Activated naive CD8-positive, alpha-beta T cell treated with anti-CD3 and anti-CD28 coated beads, Interleukin-2, amount 10 ng/mL, durations not matched to agents 7 days and 5 days (primary cell): ENCODE data around the gene DLG2. TPM values are rescaled to one million over a fixed set of nuclear protein-coding genes. Genes with fewer than 3 reads are reported as not detected.
"Not testable (repeated sequence)": the region's sequence is repeated elsewhere in the genome, so short reads cannot be mapped to it uniquely, and the experiment has no call there.

Source experiments
- ATAC-seq: fragments of 150-1000 bp; cut with Tn5 transposase; one replicate; pipeline ENCODE4 v1.10.0; 2021; ENCODE audit warnings: low read depth, moderate library complexity
- POLR2A ChIA-PET: fragments of 350-600 bp; sonication (Branson Sonifier 250); formaldehyde crosslinking; loops from one replicate; lab custom pipeline; 2021; ENCODE audit warnings: antibody characterized with exemption; lab: Charles Lee
- DNase-seq: peaks from one replicate; pipeline ENCODE4 v3.0.0; 2021
- H3K27ac Mint-ChIP-seq: one replicate; pipeline ENCODE4 v1.8.0; 2022; ENCODE audit warnings: mild to moderate bottlenecking, mixed read lengths
- H3K27me3 Mint-ChIP-seq: one replicate; pipeline ENCODE4 v1.8.0; 2022; ENCODE audit warnings: mild to moderate bottlenecking, moderate library complexity, mixed read lengths
- H3K36me3 Mint-ChIP-seq: one replicate; pipeline ENCODE4 v1.8.0; 2021; ENCODE audit warnings: mild to moderate bottlenecking, mixed read lengths
- H3K4me1 Mint-ChIP-seq: one replicate; pipeline ENCODE4 v1.8.0; 2021; ENCODE audit warnings: mixed read lengths
- H3K4me3 Mint-ChIP-seq: one replicate; pipeline ENCODE4 v1.8.0; 2022; ENCODE audit warnings: mild to moderate bottlenecking, moderate library complexity, mixed read lengths
- H3K9me3 Mint-ChIP-seq: one replicate; pipeline ENCODE4 v1.8.0; 2021; ENCODE audit warnings: mixed read lengths
- total RNA-seq, 2 experiments: library from RNA; stranded (reverse); gene quantifications; one replicate each; pipeline ENCODE4 v1.2.3, GENCODE V29; 2021

DLG2 gene
- total RNA-seq, 2 experiments from 2014 or later: 2.6 to 3.4 TPM

- H3K4me3 Mint-ChIP-seq: no peak overlapping the region
- peaks cover 3% of the 10 kb centered on the region for H3K27me3 Mint-ChIP-seq
- ATAC-seq: no peak
- no peaks in the 10 kb centered on the region for H3K4me1 Mint-ChIP-seq
- H3K36me3 Mint-ChIP-seq: no peaks in the 10 kb centered on the region
- H3K27ac Mint-ChIP-seq: no peak overlapping the region
- H3K9me3 Mint-ChIP-seq: no peaks in the 10 kb centered on the region
- no peak for DNase-seq
- POLR2A ChIA-PET: no interaction called here
Observed at GRCh38 chr11:83734120-83734519, 1893.0 kb downstream of the DLG2 start.

- POLR2A ChIA-PET, H3K36me3 Mint-ChIP-seq, DNase-seq, H3K4me1 Mint-ChIP-seq, H3K27ac Mint-ChIP-seq, H3K9me3 Mint-ChIP-seq, H3K4me3 Mint-ChIP-seq, ATAC-seq: not testable (repeated sequence)
- H3K27me3 Mint-ChIP-seq: peaks cover 12% of the 10 kb centered on the region
Observed at GRCh38 chr11:83731288-83731687, 1895.9 kb downstream of the DLG2 start.

GRCh38 chr11:83728281-83728680, 1898.9 kb downstream of the DLG2 start:
- Mint-ChIP-seq H3K4me1 (no peaks in the 10 kb centered on the region), H3K36me3 (no peaks in the 10 kb centered on the region), H3K27ac (no peak overlapping the region), H3K4me3 (no peak overlapping the region), H3K9me3 (no peaks in the 10 kb centered on the region), H3K27me3 (peaks cover 29% of the 10 kb centered on the region)
- POLR2A ChIA-PET: no interaction called here
- ATAC-seq (no peak), DNase-seq (no peak)

GRCh38 chr11:83727251-83727650, 1899.9 kb downstream of the DLG2 start:
- no peak for ATAC-seq
- Mint-ChIP-seq H3K4me1 (no peaks in the 10 kb centered on the region), H3K4me3 (no peak overlapping the region), H3K27ac (no peak overlapping the region), H3K27me3 (peaks cover 29% of the 10 kb centered on the region), H3K36me3 (no peaks in the 10 kb centered on the region), H3K9me3 (no peaks in the 10 kb centered on the region)
- POLR2A ChIA-PET: no interaction called here
- no peak for DNase-seq

- H3K36me3 Mint-ChIP-seq: no peaks in the 10 kb centered on the region
- no peaks in the 10 kb centered on the region for H3K4me1 Mint-ChIP-seq
- H3K4me3 Mint-ChIP-seq: no peak overlapping the region
- no peaks in the 10 kb centered on the region for H3K9me3 Mint-ChIP-seq
- DNase-seq: no peak
- H3K27ac Mint-ChIP-seq: no peak overlapping the region
- POLR2A ChIA-PET: no interaction called here
- no peak for ATAC-seq
- H3K27me3 Mint-ChIP-seq: peaks cover 29% of the 10 kb centered on the region
Observed at GRCh38 chr11:83726316-83726715, 1900.8 kb downstream of the DLG2 start.

GRCh38 chr11:83725728-83726127, 1901.4 kb downstream of the DLG2 start:
- Mint-ChIP-seq H3K4me1 (no peaks in the 10 kb centered on the region), H3K4me3 (no peak overlapping the region), H3K27ac (no peak overlapping the region)

GRCh38 chr11:83725269-83725560, 1901.9 kb downstream of the DLG2 start:
- ATAC-seq: no peak
- Mint-ChIP-seq H3K9me3 (no peaks in the 10 kb centered on the region), H3K27ac (no peak overlapping the region), H3K4me1 (no peaks in the 10 kb centered on the region), H3K27me3 (peaks cover 29% of the 10 kb centered on the region), H3K36me3 (no peaks in the 10 kb centered on the region), H3K4me3 (no peak overlapping the region)
- no peak for DNase-seq
- POLR2A ChIA-PET: no interaction called here

More at GRCh38 chr11:83725728-83726127, 1901.4 kb downstream of the DLG2 start:
- DNase-seq: no peak
- POLR2A ChIA-PET: no interaction called here
- Mint-ChIP-seq H3K36me3 (no peaks in the 10 kb centered on the region), H3K9me3 (no peaks in the 10 kb centered on the region), H3K27me3 (peaks cover 29% of the 10 kb centered on the region)
- no peak for ATAC-seq

GRCh38 chr11:83723999-83724398, 1903.1 kb downstream of the DLG2 start:
- Mint-ChIP-seq H3K27me3 (peaks cover 29% of the 10 kb centered on the region), H3K4me1 (no peaks in the 10 kb centered on the region), H3K27ac (no peak overlapping the region), H3K4me3 (peak overlapping the region; percentile 67), H3K36me3 (no peaks in the 10 kb centered on the region), H3K9me3 (no peaks in the 10 kb centered on the region)
- ATAC-seq (no peak), DNase-seq (no peak)
- POLR2A ChIA-PET: no interaction called here

- H3K4me1 Mint-ChIP-seq: no peaks in the 10 kb centered on the region
- H3K9me3 Mint-ChIP-seq: no peaks in the 10 kb centered on the region
- DNase-seq (no peak), ATAC-seq (no peak)
- H3K4me3 Mint-ChIP-seq: no peak overlapping the region
- H3K27me3 Mint-ChIP-seq: peaks cover 23% of the 10 kb centered on the region
- POLR2A ChIA-PET: no interaction called here
- no peaks in the 10 kb centered on the region for H3K36me3 Mint-ChIP-seq
- H3K27ac Mint-ChIP-seq: no peak overlapping the region
Observed at GRCh38 chr11:83722392-83723119, 1904.6 kb downstream of the DLG2 start.

GRCh38 chr11:83721263-83721662, 1905.9 kb downstream of the DLG2 start:
- H3K4me1 Mint-ChIP-seq: no peaks in the 10 kb centered on the region
- peaks cover 16% of the 10 kb centered on the region for H3K27me3 Mint-ChIP-seq
- H3K36me3 Mint-ChIP-seq: no peaks in the 10 kb centered on the region
- DNase-seq: no peak
- POLR2A ChIA-PET: no interaction called here
- no peaks in the 10 kb centered on the region for H3K9me3 Mint-ChIP-seq
- ATAC-seq: no peak
- H3K27ac Mint-ChIP-seq: no peak overlapping the region
- no peak overlapping the region for H3K4me3 Mint-ChIP-seq

GRCh38 chr11:83720675-83721074, 1906.5 kb downstream of the DLG2 start:
- ATAC-seq (no peak), DNase-seq (no peak)
- Mint-ChIP-seq H3K9me3 (no peaks in the 10 kb centered on the region), H3K4me3 (no peak overlapping the region), H3K27ac (no peak overlapping the region), H3K36me3 (no peaks in the 10 kb centered on the region), H3K27me3 (peaks cover 11% of the 10 kb centered on the region), H3K4me1 (no peaks in the 10 kb centered on the region)
- POLR2A ChIA-PET: no interaction called here

GRCh38 chr11:83717537-83717936, 1909.6 kb downstream of the DLG2 start:
- ATAC-seq (no peak), DNase-seq (no peak)
- Mint-ChIP-seq H3K27ac (no peak overlapping the region), H3K4me1 (no peaks in the 10 kb centered on the region), H3K36me3 (no peaks in the 10 kb centered on the region), H3K27me3 (no peaks in the 10 kb centered on the region), H3K9me3 (no peaks in the 10 kb centered on the region), H3K4me3 (no peak overlapping the region)
- POLR2A ChIA-PET: no interaction called here

GRCh38 chr11:83715927-83716535, 1911.1 kb downstream of the DLG2 start:
- Mint-ChIP-seq H3K9me3 (no peaks in the 10 kb centered on the region), H3K27me3 (no peaks in the 10 kb centered on the region), H3K4me3 (no peak overlapping the region), H3K36me3 (no peaks in the 10 kb centered on the region), H3K4me1 (no peaks in the 10 kb centered on the region), H3K27ac (no peak overlapping the region)
- DNase-seq (no peak), ATAC-seq (no peak)
- POLR2A ChIA-PET: no interaction called here

- H3K27me3 Mint-ChIP-seq: no peaks in the 10 kb centered on the region
Observed at GRCh38 chr11:83713708-83714107, 1913.4 kb downstream of the DLG2 start.

More at GRCh38 chr11:83713708-83714107, 1913.4 kb downstream of the DLG2 start:
- H3K9me3 Mint-ChIP-seq: no peaks in the 10 kb centered on the region
- H3K4me1 Mint-ChIP-seq: no peaks in the 10 kb centered on the region
- POLR2A ChIA-PET: no interaction called here
- H3K36me3 Mint-ChIP-seq: no peaks in the 10 kb centered on the region
- ATAC-seq: no peak
- H3K4me3 Mint-ChIP-seq: no peak overlapping the region
- no peak for DNase-seq
- no peak overlapping the region for H3K27ac Mint-ChIP-seq
